GM12874 (cell line): ENCODE results near the gene ACOX1.

ENCODE experiments used
- TF ChIP-seq, protein P1 (sequence below): IDR thresholded peaks from 2 replicates; pipeline ENCODE4 v1.5.1; 2011; ENCODE audit warnings: low read depth, mild to moderate bottlenecking, control low read depth, low read length, moderate library complexity; ENCODE audit not compliant: insufficient read depth

ACOX1 gene

DNA sequence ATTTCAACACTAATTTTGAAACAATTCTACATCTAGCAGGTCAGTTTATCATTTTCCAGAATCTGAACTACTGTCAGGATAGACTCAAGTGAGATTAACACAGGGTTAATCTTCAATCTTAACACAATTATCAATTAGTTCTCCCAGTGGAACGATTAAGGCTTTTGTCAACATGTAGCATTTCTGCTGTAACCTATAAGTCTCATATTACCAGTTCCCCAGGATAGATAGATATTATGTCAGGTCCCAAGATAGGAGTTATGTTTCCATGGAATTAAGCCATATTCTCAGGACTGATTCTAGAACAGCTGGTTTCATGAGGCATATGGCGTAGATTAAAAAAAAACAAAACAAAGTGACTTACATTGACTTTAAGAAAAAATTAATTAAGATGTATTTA, 33.8 kb downstream of the ACOX1 start:
- TF ChIP-seq, protein P1, sequence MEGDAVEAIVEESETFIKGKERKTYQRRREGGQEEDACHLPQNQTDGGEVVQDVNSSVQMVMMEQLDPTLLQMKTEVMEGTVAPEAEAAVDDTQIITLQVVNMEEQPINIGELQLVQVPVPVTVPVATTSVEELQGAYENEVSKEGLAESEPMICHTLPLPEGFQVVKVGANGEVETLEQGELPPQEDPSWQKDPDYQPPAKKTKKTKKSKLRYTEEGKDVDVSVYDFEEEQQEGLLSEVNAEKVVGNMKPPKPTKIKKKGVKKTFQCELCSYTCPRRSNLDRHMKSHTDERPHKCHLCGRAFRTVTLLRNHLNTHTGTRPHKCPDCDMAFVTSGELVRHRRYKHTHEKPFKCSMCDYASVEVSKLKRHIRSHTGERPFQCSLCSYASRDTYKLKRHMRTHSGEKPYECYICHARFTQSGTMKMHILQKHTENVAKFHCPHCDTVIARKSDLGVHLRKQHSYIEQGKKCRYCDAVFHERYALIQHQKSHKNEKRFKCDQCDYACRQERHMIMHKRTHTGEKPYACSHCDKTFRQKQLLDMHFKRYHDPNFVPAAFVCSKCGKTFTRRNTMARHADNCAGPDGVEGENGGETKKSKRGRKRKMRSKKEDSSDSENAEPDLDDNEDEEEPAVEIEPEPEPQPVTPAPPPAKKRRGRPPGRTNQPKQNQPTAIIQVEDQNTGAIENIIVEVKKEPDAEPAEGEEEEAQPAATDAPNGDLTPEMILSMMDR = no peak

GRCh38 chr17:75943491-75943890, 35.5 kb downstream of the ACOX1 start:
- TF ChIP-seq, protein P1 = no peak

- TF ChIP-seq, protein P1 = no peak
These were observed 36.5 kb downstream of the ACOX1 start for GRCh38 chr17:75942473-75942872.

DNA sequence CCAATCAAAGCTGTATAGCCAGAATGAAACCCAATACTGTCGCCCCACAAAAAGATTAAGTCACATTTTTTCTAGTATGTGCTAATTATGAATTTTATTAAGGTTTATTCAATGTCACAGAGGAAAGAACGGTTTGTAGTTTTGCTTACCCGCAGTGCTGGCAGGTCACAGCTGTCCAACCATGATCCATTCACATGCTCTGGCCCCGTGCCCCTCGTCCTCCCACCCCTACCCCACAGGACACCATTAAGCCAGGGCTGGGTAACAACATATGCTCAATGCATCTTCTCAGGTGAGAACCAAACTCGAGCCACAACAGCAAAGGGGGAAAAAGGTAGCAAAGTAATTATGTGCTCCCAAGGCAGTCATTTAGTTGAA, 37.5 kb downstream of the ACOX1 start:
- TF ChIP-seq, protein P1 = no peak

GRCh38 chr17:75940727-75941441, 38.1 kb downstream of the ACOX1 start, which contains the start of gene FBF1:
Gene FBF1, minus strand, starts transcription at chr17:75941042. Its CDS starts 2,893 bp downstream, at chr17:75938149.
- TF ChIP-seq, protein P1 = no peak

- TF ChIP-seq, protein P1 = no peak
These were observed 41.3 kb downstream of the ACOX1 start for GRCh38 chr17:75937652-75938051.

DNA sequence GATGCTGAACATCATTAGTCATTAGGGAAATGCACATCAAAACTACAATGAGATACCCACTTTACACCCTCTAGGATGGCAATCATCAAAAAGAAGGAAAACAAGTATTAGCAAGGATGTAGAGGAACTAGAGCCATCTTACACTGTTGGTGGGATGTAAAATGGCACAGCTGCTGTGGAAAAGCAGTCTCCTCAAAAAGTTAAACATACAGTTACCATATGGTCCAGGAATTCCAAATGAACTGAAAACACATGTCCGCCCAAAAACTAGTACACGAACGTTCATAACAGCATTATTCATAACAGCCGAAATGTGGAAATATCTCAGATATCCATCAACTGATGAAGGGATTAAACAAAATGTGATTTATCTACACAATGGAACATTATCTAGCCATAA, 45.2 kb downstream of the ACOX1 start:
- TF ChIP-seq, protein P1 = no peak
